Measurements from ENCODE around the gene ATP11C. TPM values are rescaled to one million over a fixed set of nuclear protein-coding genes. Genes with fewer than 3 reads are reported as not detected.
"Not testable (repeated sequence)": the region's sequence is repeated elsewhere in the genome, so short reads cannot be mapped to it uniquely, and the experiment has no call there.

The ATP11C gene
- total RNA-seq, 1 donor from 2014 or later: 30.6 TPM

- Mint-ChIP-seq H3K27me3 (ENCODE audit: low read depth) (no peaks in the 10 kb centered on the region), H3K27ac (ENCODE audit: unreplicated experiment) (no peak overlapping the region)
These were observed 70.6 kb downstream of the ATP11C start for GRCh38 chrX:139862208-139862607.

DNA sequence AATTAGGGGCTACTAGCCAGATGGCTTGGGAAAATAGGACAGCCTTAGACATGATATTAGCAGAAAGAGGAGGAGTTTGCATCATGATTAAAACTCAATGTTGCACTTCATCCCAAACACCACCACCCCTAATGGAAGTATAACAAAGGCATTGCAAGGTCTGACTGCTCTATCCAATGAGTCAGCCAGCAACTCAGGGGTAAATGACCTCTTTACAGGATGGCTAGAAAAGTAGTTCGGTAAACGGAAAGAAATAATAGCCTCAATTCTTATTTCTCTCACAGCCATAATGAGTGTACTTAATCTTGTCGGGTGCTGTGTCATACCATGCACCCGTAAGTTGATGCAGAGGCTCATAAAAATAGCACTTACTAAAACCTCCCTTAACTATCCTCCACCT, 76.0 kb downstream of the ATP11C start:
- H3K4me3 Mint-ChIP-seq; H3K4me1 Mint-ChIP-seq; DNase-seq (ENCODE audit: low read depth, low spot score): not testable (repeated sequence)

More at GRCh38 chrX:139862208-139862607, 70.6 kb downstream of the ATP11C start:
- H3K36me3 Mint-ChIP-seq (ENCODE audit: low read depth): peaks cover 10% of the 10 kb centered on the region
- H3K4me3 Mint-ChIP-seq: no peak overlapping the region
- H3K9me3 Mint-ChIP-seq: peaks cover 9% of the 10 kb centered on the region
- no peaks in the 10 kb centered on the region for H3K4me1 Mint-ChIP-seq
- DNase-seq (ENCODE audit: low read depth, low spot score): no peak
- TF ChIP-seq CTCF (conservative IDR thresholded peaks at IDR 0.05): no peak

GRCh38 chrX:139851730-139852129, 81.1 kb downstream of the ATP11C start:
- Mint-ChIP-seq H3K9me3 (no peaks in the 10 kb centered on the region), H3K36me3 (ENCODE audit: low read depth) (peaks cover 4% of the 10 kb centered on the region), H3K27ac (ENCODE audit: unreplicated experiment) (no peak overlapping the region), H3K4me3 (no peak overlapping the region), H3K27me3 (ENCODE audit: low read depth) (no peaks in the 10 kb centered on the region), H3K4me1 (no peaks in the 10 kb centered on the region)
- no peak for DNase-seq (ENCODE audit: low read depth, low spot score)
- TF ChIP-seq CTCF (conservative IDR thresholded peaks at IDR 0.05): no peak

More for the DNA sequence above, 76.0 kb downstream of the ATP11C start:
- not testable (repeated sequence) for H3K9me3 Mint-ChIP-seq; H3K27ac Mint-ChIP-seq (ENCODE audit: unreplicated experiment); H3K27me3 Mint-ChIP-seq (ENCODE audit: low read depth)
- H3K36me3 Mint-ChIP-seq (ENCODE audit: low read depth): peaks cover 12% of the 10 kb centered on the region

GRCh38 chrX:139850968-139851367, 81.9 kb downstream of the ATP11C start:
- no peaks in the 10 kb centered on the region for H3K9me3 Mint-ChIP-seq
- peaks cover 2% of the 10 kb centered on the region for H3K36me3 Mint-ChIP-seq (ENCODE audit: low read depth)
- no peaks in the 10 kb centered on the region for H3K4me1 Mint-ChIP-seq
- H3K4me3 Mint-ChIP-seq: no peak overlapping the region
- no peaks in the 10 kb centered on the region for H3K27me3 Mint-ChIP-seq (ENCODE audit: low read depth)
- H3K27ac Mint-ChIP-seq (ENCODE audit: unreplicated experiment): no peak overlapping the region
- DNase-seq (ENCODE audit: low read depth, low spot score): no peak
- no peak for TF ChIP-seq CTCF (conservative IDR thresholded peaks at IDR 0.05)

- Mint-ChIP-seq H3K4me3 (no peak overlapping the region), H3K9me3 (peaks cover 4% of the 10 kb centered on the region), H3K4me1 (no peaks in the 10 kb centered on the region), H3K27me3 (ENCODE audit: low read depth) (no peaks in the 10 kb centered on the region), H3K36me3 (ENCODE audit: low read depth) (peaks cover 1% of the 10 kb centered on the region), H3K27ac (ENCODE audit: unreplicated experiment) (peak overlapping the region; percentile 19)
- no peak for TF ChIP-seq CTCF (conservative IDR thresholded peaks at IDR 0.05)
- no peak for DNase-seq (ENCODE audit: low read depth, low spot score)
These were observed 88.0 kb downstream of the ATP11C start for GRCh38 chrX:139844884-139845283.

GRCh38 chrX:139844163-139844562, 88.7 kb downstream of the ATP11C start:
- H3K36me3 Mint-ChIP-seq (ENCODE audit: low read depth): peaks cover 4% of the 10 kb centered on the region
- DNase-seq (ENCODE audit: low read depth, low spot score): no peak
- TF ChIP-seq CTCF (conservative IDR thresholded peaks at IDR 0.05): no peak
- no peaks in the 10 kb centered on the region for H3K4me1 Mint-ChIP-seq
- no peak overlapping the region for H3K27ac Mint-ChIP-seq (ENCODE audit: unreplicated experiment)
- no peak overlapping the region for H3K4me3 Mint-ChIP-seq
- H3K27me3 Mint-ChIP-seq (ENCODE audit: low read depth): no peaks in the 10 kb centered on the region
- peaks cover 9% of the 10 kb centered on the region for H3K9me3 Mint-ChIP-seq
